Pancreas (tissue), 10 donors: ENCODE data around the gene SLC6A16. TPM values are rescaled to one million over a fixed set of nuclear protein-coding genes. Genes with fewer than 3 reads are reported as not detected.
"Not testable (repeated sequence)": the region's sequence is repeated elsewhere in the genome, so short reads cannot be mapped to it uniquely, and the experiment has no call there.

ENCODE experiments used
- ATAC-seq, 4 donors: fragments of 200-7000 bp; cut with Tn5 transposase; one replicate each; pipeline versions ENCODE4 v1.8.0 to v1.9.1; 2020; ENCODE audit warnings: mild to moderate bottlenecking in 4 of 4, moderate library complexity in 4 of 4
- DNase-seq, 6 donors: peaks; one replicate each; pipeline ENCODE4 v3.0.0-alpha.2; 2020
- FAIRE-seq: peaks from 2 replicates; lab custom pipeline; 2012; peaks lifted over from hg19 to GRCh38; lab: Jason Lieb, UNC
- H3K27ac ChIP-seq, 4 donors: fragments of 200-600 bp; sonication (generic); 1 replicate in 3 of 4; 2 replicates in 1 of 4; pipeline versions ENCODE4 v1.5.0 to v1.8.0; 2020
- H3K27me3 ChIP-seq, 4 donors: fragments of 200-600 bp; one replicate each; pipeline ENCODE4 v1.8.0; 2021
- H3K36me3 ChIP-seq, 3 donors: fragments of 200-600 bp; sonication (generic) in 1 of 3; one replicate each; pipeline versions ENCODE4 v1.5.0 to v1.8.0; 2020 to 2021
- H3K4me1 ChIP-seq, 3 donors: fragments of 200-600 bp; one replicate each; pipeline ENCODE4 v1.8.0; 2021
- H3K4me3 ChIP-seq, 4 donors: fragments of 200-600 bp; sonication (generic) in 2 of 4; one replicate each; pipeline versions ENCODE4 v1.5.0 to v1.8.0; 2020 to 2021
- H3K9me3 ChIP-seq, 4 donors: fragments of 200-600 bp; one replicate each; pipeline ENCODE4 v1.8.0; 2021
- CTCF ChIP-seq, 4 donors: fragments of 200-600 bp; sonication (generic) in 3 of 4; IDR thresholded peaks; one replicate each; pipeline versions ENCODE4 v1.5.0 to v1.8.0; 2021; ENCODE audit warnings: antibody characterized with exemption in 4 of 4
- WGBS, 2 donors: extraction: QIAGEN DNeasy Blood & Tissue Kit; methylation state at CpG; one replicate each; pipeline ENCODE4 v1.1.7; 2013; 5-methylcytosine and 5-hydroxymethylcytosine counted together
- intact Hi-C, 3 donors: fragments of 100-400 bp; cut with DNase I; formaldehyde crosslinking; loops; one replicate each; pipeline versions ENCODE4 v1.11.1 to v1.14.2; 2022
- polyA plus RNA-seq, 2 donors: library from polyadenylated mRNA; stranded (reverse); fragments of 200-250 nt; gene quantifications; one replicate each; pipeline ENCODE4 v1.2.3, GENCODE V29; 2013
- total RNA-seq, 6 donors: library from RNA; stranded (reverse); fragmentation: NEBNext Ultra II Directional in 4 of 6; extraction: Animal tissue kit (Norgen Biotek cat#: 25700) in 4 of 6; gene quantifications; one replicate each; pipeline versions ENCODE4 v1.2.1 to v1.2.4, GENCODE V29; 2021 to 2023
- donor health status: healthy with polysubstance abuse.
- donor health status: DM: no; HTN: no; CAD: no; lungs with moderate emphysema.
- donor health status: DM: no; HTN: no; CAD: no.
- donor health status: control.
- donor health status: control.
- donor health status: Bipolar disorder and iron deficiency.
- donor health status: DM: yes; HTN: yes; CAD: no.
- donor health status: DM: no; HTN: no; CAD: no.
- donor health status: DM: no; HTN: no; CAD: no.
- donor health status: DM: yes; HTN: yes; CAD: no.

The SLC6A16 gene
- total and polyA plus RNA-seq, 8 donors = 1.5 to 5.9 (median 3.2) TPM

DNA sequence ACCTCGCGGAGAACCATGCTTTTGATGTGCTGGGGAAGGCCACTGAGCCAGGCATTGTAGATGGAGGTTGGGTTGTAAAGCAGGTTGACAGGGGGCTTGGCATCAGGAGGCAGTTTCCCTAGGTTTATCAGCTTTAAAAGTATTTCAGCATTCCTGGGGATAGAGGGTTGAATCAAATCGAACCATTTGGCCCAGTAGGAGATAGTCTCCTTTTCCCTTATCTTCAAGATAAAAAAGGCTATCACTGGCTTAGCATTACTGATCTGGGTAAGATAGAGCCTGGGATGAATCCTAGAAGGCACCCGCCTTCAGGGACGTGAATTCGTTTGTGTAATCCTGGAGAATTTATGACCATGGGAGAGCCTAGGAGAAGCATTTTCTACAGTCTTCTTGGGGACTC lies 30.6 kb downstream of the SLC6A16 start:
- DNase-seq (no peak), FAIRE-seq (no peak), ATAC-seq (no peak)
- no peaks in the 10 kb centered on the region for H3K9me3 ChIP-seq
- 77 to 82% methylated on average over 6 of the region's 6 CpGs for WGBS, 2 donors
- no peak for TF ChIP-seq CTCF (IDR thresholded peaks at IDR 0.05)
- H3K4me1 ChIP-seq = no peaks in the 10 kb centered on the region
- no peaks in the 10 kb centered on the region for H3K36me3 ChIP-seq
- H3K4me3 ChIP-seq = no peak overlapping the region
- no peaks in the 10 kb centered on the region for H3K27me3 ChIP-seq
- H3K27ac ChIP-seq = no peak overlapping the region
- intact Hi-C loops = no loop called here

GRCh38 chr19:49290517-49290916 lies 34.5 kb downstream of the SLC6A16 start:
- ATAC-seq (no peak), FAIRE-seq (no peak), DNase-seq (no peak)
- H3K27ac ChIP-seq = no peak overlapping the region
- no peaks in the 10 kb centered on the region for H3K4me1 ChIP-seq
- no peaks in the 10 kb centered on the region for H3K9me3 ChIP-seq
- H3K36me3 ChIP-seq = no peaks in the 10 kb centered on the region
- H3K27me3 ChIP-seq = no peaks in the 10 kb centered on the region
- H3K4me3 ChIP-seq = no peak overlapping the region
- intact Hi-C loops = no loop called here
- WGBS, 2 donors = 85 to 94% methylated on average over 3 of the region's 3 CpGs
- no peak for TF ChIP-seq CTCF (IDR thresholded peaks at IDR 0.05)

GRCh38 chr19:49289286-49289685 lies 35.7 kb downstream of the SLC6A16 start:
- ATAC-seq, H3K27ac ChIP-seq, intact Hi-C loops, H3K27me3 ChIP-seq, H3K4me3 ChIP-seq, H3K36me3 ChIP-seq, FAIRE-seq, H3K4me1 ChIP-seq, H3K9me3 ChIP-seq, DNase-seq: not testable (repeated sequence)
- 38 to 59% methylated on average over 2 of the region's 2 CpGs for WGBS, 2 donors

GRCh38 chr19:49288205-49288604 lies 36.8 kb downstream of the SLC6A16 start:
- H3K9me3 ChIP-seq, H3K4me1 ChIP-seq, DNase-seq, H3K4me3 ChIP-seq, intact Hi-C loops, H3K27me3 ChIP-seq, H3K27ac ChIP-seq, H3K36me3 ChIP-seq, FAIRE-seq, ATAC-seq: not testable (repeated sequence)
- 92 to 93% methylated on average over 4 of the region's 4 CpGs for WGBS, 2 donors

- no peak for ATAC-seq
- no peaks in the 10 kb centered on the region for H3K4me1 ChIP-seq
- intact Hi-C loops = no loop called here
These were observed 37.7 kb downstream of the SLC6A16 start for GRCh38 chr19:49287141-49287770.

More at GRCh38 chr19:49287141-49287770, 37.7 kb downstream of the SLC6A16 start:
- no peak overlapping the region for H3K27ac ChIP-seq
- WGBS, 2 donors = 30 to 53% methylated on average over 2 of the region's 2 CpGs
- H3K27me3 ChIP-seq = no peaks in the 10 kb centered on the region
- H3K36me3 ChIP-seq = no peaks in the 10 kb centered on the region
- DNase-seq (no peak), FAIRE-seq (no peak)
- TF ChIP-seq CTCF (IDR thresholded peaks at IDR 0.05) = no peak
- H3K9me3 ChIP-seq = no peaks in the 10 kb centered on the region
- no peak overlapping the region for H3K4me3 ChIP-seq
